T-helper 2 cell treated with Interferon-gamma antibody and Interleukin-4, amounts not matched to agents 5 μg/mL and 100 μg/mL, for 36 hours (primary cell): Measurements from ENCODE around the gene TAS2R60.

Experiments used
- DNase-seq: peaks from one replicate; pipeline ENCODE4 v3.0.0; 2021; ENCODE audit warnings: low spot score
- H3K27ac Mint-ChIP-seq: one replicate; pipeline ENCODE4 v1.8.0; 2021; ENCODE audit warnings: mild to moderate bottlenecking, mixed read lengths
- H3K27me3 Mint-ChIP-seq: one replicate; pipeline ENCODE4 v1.8.0; 2021; ENCODE audit warnings: low read depth, mixed read lengths
- H3K36me3 Mint-ChIP-seq: one replicate; pipeline ENCODE4 v1.8.0; 2021; ENCODE audit warnings: low read depth, mixed read lengths
- H3K4me1 Mint-ChIP-seq: one replicate; pipeline ENCODE4 v1.8.0; 2021; ENCODE audit warnings: low read depth, mixed read lengths
- H3K4me3 Mint-ChIP-seq: one replicate; pipeline ENCODE4 v1.8.0; 2022; ENCODE audit warnings: mild to moderate bottlenecking, moderate library complexity, mixed read lengths
- H3K9me3 Mint-ChIP-seq: one replicate; pipeline ENCODE4 v1.8.0; 2021; ENCODE audit warnings: mixed read lengths

The TAS2R60 gene

DNA sequence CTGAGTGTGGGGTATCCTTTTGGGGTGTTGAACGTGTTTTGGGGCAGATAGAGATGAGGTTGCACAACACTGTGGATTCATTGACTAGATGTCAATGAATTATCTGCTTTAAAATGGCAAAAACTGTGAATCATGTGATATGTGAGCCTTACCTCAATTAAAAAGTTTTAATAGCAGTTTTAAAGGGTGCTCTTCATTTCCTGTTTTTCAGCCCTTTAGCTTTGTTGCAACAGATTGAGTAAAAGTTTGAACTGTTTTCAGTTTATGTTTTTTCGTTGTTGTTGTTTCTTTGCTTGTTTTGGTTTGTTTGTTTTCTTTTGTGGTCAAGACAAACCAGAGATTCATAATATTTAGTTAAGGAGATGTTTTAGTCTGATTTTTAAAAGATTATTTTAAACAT lies 43.8 kb downstream of the TAS2R60 start:
- Mint-ChIP-seq H3K4me3 (no peak overlapping the region), H3K9me3 (no peaks in the 10 kb centered on the region), H3K36me3 (no peaks in the 10 kb centered on the region), H3K4me1 (peaks cover 4% of the 10 kb centered on the region), H3K27me3 (no peaks in the 10 kb centered on the region), H3K27ac (no peak overlapping the region)
- no peak for DNase-seq

- no peak overlapping the region for H3K27ac Mint-ChIP-seq
Observed at GRCh38 chr7:143487566-143487965, 44.3 kb downstream of the TAS2R60 start.

DNA sequence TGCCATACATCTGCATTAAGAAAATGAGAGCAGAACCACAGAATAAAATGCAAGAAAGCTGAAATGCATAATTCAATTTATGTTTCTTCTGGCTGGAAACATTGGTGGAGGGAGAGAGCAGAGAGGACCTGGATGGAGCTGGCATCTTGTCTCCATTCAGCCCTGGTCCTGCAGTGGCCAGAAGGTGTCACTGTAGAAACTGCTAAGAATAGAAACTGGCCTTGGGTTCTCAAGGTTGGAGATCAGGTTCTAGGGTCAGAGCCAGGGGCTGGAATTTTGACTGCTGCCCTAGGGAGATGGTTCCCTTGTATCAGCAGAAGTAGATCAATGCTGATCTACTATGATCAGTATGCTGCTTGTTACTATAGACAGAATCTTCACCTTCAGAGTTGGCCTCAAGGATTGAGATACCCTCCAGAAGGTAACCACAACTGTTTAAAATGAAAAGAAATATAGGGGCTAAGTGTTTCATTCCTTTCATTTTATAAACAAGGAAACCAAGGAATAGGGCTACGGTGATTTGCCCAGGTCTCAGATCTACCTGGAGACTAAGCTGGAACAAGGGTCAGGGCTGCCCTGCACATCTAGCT lies 47.6 kb downstream of the TAS2R60 start:
- peaks cover 13% of the 10 kb centered on the region for H3K4me1 Mint-ChIP-seq
- no peaks in the 10 kb centered on the region for H3K36me3 Mint-ChIP-seq
- H3K4me3 Mint-ChIP-seq: no peak overlapping the region
- H3K27ac Mint-ChIP-seq: no peak overlapping the region
- H3K27me3 Mint-ChIP-seq: no peaks in the 10 kb centered on the region
- H3K9me3 Mint-ChIP-seq: no peaks in the 10 kb centered on the region
- no peak for DNase-seq

More at GRCh38 chr7:143487566-143487965, 44.3 kb downstream of the TAS2R60 start:
- H3K4me3 Mint-ChIP-seq: no peak overlapping the region
- no peaks in the 10 kb centered on the region for H3K27me3 Mint-ChIP-seq
- no peak for DNase-seq
- no peaks in the 10 kb centered on the region for H3K36me3 Mint-ChIP-seq
- H3K9me3 Mint-ChIP-seq: no peaks in the 10 kb centered on the region
- peaks cover 8% of the 10 kb centered on the region for H3K4me1 Mint-ChIP-seq

DNA sequence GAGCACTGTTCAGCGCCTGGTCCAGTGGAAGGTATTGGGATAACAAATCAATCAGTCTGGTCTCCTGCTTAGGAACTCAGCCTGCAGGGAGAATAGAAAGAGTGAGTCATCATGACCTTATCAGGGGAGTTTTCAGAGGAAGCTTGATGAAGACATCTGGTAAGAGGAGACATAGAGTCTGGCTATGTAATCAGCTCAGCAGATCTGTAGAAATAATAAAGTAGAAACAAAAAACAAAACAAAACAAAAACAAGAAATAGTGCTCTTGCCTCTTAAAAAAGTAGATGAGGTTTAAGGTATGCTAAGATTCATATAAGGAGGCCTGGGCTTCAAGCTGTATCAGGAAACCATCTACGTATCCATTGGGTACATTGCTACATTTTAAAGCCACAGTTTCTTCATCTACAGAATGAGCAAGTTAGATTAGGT lies 48.8 kb downstream of the TAS2R60 start:
- peaks cover 15% of the 10 kb centered on the region for H3K4me1 Mint-ChIP-seq
- H3K9me3 Mint-ChIP-seq: no peaks in the 10 kb centered on the region
- no peaks in the 10 kb centered on the region for H3K27me3 Mint-ChIP-seq
- DNase-seq: no peak
- H3K36me3 Mint-ChIP-seq: no peaks in the 10 kb centered on the region
- no peak overlapping the region for H3K4me3 Mint-ChIP-seq
- peak overlapping the region; percentile 0 for H3K27ac Mint-ChIP-seq

DNA sequence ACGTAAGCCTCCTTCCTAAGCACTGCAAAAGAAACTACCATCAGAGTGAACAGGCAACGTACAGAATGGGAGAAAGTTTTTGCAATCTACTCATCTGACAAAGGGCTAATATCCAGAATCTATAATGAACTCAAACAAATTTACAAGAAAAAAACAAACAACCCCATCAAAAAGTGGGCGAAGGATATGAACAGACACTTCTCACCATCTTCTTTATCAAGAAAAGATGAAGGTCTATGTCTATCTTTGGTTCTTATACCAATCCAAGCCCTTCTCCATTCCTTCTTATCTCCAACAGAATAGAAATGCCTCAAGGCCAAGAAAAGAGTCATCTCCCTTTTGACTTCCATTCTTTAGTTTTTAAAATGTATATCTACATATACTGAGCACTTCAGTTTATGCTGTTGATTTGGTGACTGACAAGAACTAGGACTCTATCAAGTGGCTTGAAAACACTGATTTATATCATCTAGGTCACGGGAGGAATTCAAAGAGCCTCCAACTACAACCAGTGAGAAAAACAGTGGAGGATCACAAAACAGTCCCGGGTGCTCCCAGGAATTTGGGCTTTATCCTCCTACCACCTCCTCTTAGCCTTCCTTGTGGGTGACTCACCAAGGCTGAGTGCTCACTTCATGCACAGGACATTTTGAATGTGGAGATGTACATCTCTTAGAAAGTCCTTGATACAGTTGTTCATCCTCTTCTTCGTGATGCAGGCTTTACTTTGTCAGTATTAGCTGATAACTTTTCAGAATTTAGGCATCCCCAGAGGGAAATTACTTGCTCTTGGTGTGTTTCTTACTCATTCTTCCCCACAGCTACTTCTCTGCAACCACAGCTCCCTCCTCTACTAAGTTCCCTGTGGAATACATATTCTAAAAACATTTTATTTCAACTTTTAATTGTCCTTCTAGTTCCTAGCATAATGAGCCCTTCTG lies 49.8 kb downstream of the TAS2R60 start:
- H3K27me3 Mint-ChIP-seq: no peaks in the 10 kb centered on the region
- no peak overlapping the region for H3K4me3 Mint-ChIP-seq
- no peaks in the 10 kb centered on the region for H3K36me3 Mint-ChIP-seq
- H3K4me1 Mint-ChIP-seq: peaks cover 15% of the 10 kb centered on the region
- H3K27ac Mint-ChIP-seq: no peak overlapping the region
- DNase-seq: no peak
- no peaks in the 10 kb centered on the region for H3K9me3 Mint-ChIP-seq

GRCh38 chr7:143493751-143494150 lies 50.5 kb downstream of the TAS2R60 start:
- no peak for DNase-seq
- Mint-ChIP-seq H3K9me3 (no peaks in the 10 kb centered on the region), H3K27ac (no peak overlapping the region), H3K36me3 (no peaks in the 10 kb centered on the region), H3K27me3 (no peaks in the 10 kb centered on the region), H3K4me1 (peaks cover 15% of the 10 kb centered on the region), H3K4me3 (no peak overlapping the region)
